Stomach (tissue), 4 donors: ENCODE measurements around the gene ADAM11.

Source experiments
- CTCF ChIP-seq, 7 experiments: fragments of 450-650 bp in 4 of 7; fragments of 200-600 bp in 3 of 7; sonication (generic) in 3 of 7; IDR thresholded peaks; one replicate each; pipeline ENCODE4 v1.5.1; 2016 to 2019; ENCODE audit warnings: antibody characterized with exemption in 7 of 7, control low read depth in 2 of 7, mild to moderate bottlenecking in 1 of 7
- EP300 ChIP-seq: sonication (generic); formaldehyde crosslinking; IDR thresholded peaks from one replicate; pipeline ENCODE4 v1.6.1; 2017; ENCODE audit warnings: antibody characterized with exemption
- POLR2A ChIP-seq, 4 donors: fragments of 450-650 bp; IDR thresholded peaks; one replicate each; pipeline ENCODE4 v1.6.1; 2016; ENCODE audit warnings: antibody characterized with exemption in 4 of 4, control low read depth in 2 of 4, mild to moderate bottlenecking in 1 of 4, moderate library complexity in 1 of 4

- TF ChIP-seq POLR2A (IDR thresholded peaks at IDR 0.05) (no peak), CTCF (IDR thresholded peaks at IDR 0.05) (no peak), EP300 (no peak)
Measured at GRCh38 chr17:44776628-44777393, 18.0 kb downstream of the ADAM11 start.
